ENCODE measurements around the gene SCAPER.

- TF ChIP-seq CTCF (conservative IDR thresholded peaks at IDR 0.05; ENCODE audit: low read depth, low read length): no peak
- no peak for TF ChIP-seq MAZ (IDR thresholded peaks at IDR 0.05; ENCODE audit: borderline replicate concordance, low read depth, low read length)
- no peak for TF ChIP-seq RAD21 (IDR thresholded peaks at IDR 0.05; ENCODE audit: low read length)
- no peak for TF ChIP-seq MXI1 (IDR thresholded peaks at IDR 0.05; ENCODE audit: borderline replicate concordance, low read depth, low read length)
- no peak for TF ChIP-seq ELK1 (IDR thresholded peaks at IDR 0.05; ENCODE audit: borderline replicate concordance, low read depth, low read length)
- no peak for TF ChIP-seq POLR2A (IDR thresholded peaks at IDR 0.05; ENCODE audit: low read depth, low read length)
- no peak for TF ChIP-seq RCOR1 (IDR thresholded peaks at IDR 0.05; ENCODE audit: insufficient replicate concordance, low read length)
- no peak for TF ChIP-seq FOS (IDR thresholded peaks at IDR 0.05; ENCODE audit: low read depth, low read length)
- TF ChIP-seq BHLHE40 (IDR thresholded peaks at IDR 0.05; ENCODE audit: low read depth, low read length): no peak
- TF ChIP-seq RFX5 (IDR thresholded peaks at IDR 0.05; ENCODE audit: low read depth, low read length): no peak
- no peak for TF ChIP-seq MAFK (IDR thresholded peaks at IDR 0.05; ENCODE audit: low read depth, low read length)
- TF ChIP-seq CEBPB (IDR thresholded peaks at IDR 0.05; ENCODE audit: low read depth, low read length): no peak
Observed at GRCh38 chr15:76429661-76430060, 475.5 kb downstream of the SCAPER start.
